ENCODE measurements around the gene ADTRP. TPM values are rescaled to one million over a fixed set of nuclear protein-coding genes. Genes with fewer than 3 reads are reported as not detected.

ADTRP gene
- total RNA-seq, 3 donors from 2014 or later, result 11.6 to 16.6 (median 15.6) TPM

- no peak for ATAC-seq
- H3K4me1 Mint-ChIP-seq (ENCODE audit: low read depth), result peaks cover 3% of the 10 kb centered on the region
- H3K9me3 Mint-ChIP-seq, result no peaks in the 10 kb centered on the region
These were observed 5.6 kb downstream of the ADTRP start for GRCh38 chr6:11773013-11773412.

GRCh38 chr6:11772109-11772825 is 6.3 kb downstream of the ADTRP start:
- Mint-ChIP-seq H3K4me1 (ENCODE audit: low read depth) (peaks cover 9% of the 10 kb centered on the region), H3K27me3 (ENCODE audit: low read depth) (no peaks in the 10 kb centered on the region), H3K4me3 (no peak overlapping the region), H3K9me3 (no peaks in the 10 kb centered on the region), H3K36me3 (ENCODE audit: insufficient read depth) (no peaks in the 10 kb centered on the region)
- ATAC-seq (peak; percentile 43 to 50), DNase-seq (no peak)

More at GRCh38 chr6:11773013-11773412, 5.6 kb downstream of the ADTRP start:
- Mint-ChIP-seq H3K4me3 (no peak overlapping the region), H3K27me3 (ENCODE audit: low read depth) (no peaks in the 10 kb centered on the region), H3K36me3 (ENCODE audit: insufficient read depth) (no peaks in the 10 kb centered on the region)
- DNase-seq, result no peak

- Mint-ChIP-seq H3K36me3 (ENCODE audit: insufficient read depth) (no peaks in the 10 kb centered on the region), H3K9me3 (no peaks in the 10 kb centered on the region), H3K4me1 (ENCODE audit: low read depth) (peaks cover 9% of the 10 kb centered on the region), H3K4me3 (no peak overlapping the region), H3K27me3 (ENCODE audit: low read depth) (no peaks in the 10 kb centered on the region)
- no peak for ATAC-seq
- no peak for DNase-seq
These were observed 7.0 kb downstream of the ADTRP start for GRCh38 chr6:11771473-11772048.

GRCh38 chr6:11770546-11771466 is 7.8 kb downstream of the ADTRP start:
- no peak for ATAC-seq
- no peak for DNase-seq
- H3K9me3 Mint-ChIP-seq, result no peaks in the 10 kb centered on the region
- no peaks in the 10 kb centered on the region for H3K36me3 Mint-ChIP-seq (ENCODE audit: insufficient read depth)
- H3K4me1 Mint-ChIP-seq (ENCODE audit: low read depth), result peaks cover 9% of the 10 kb centered on the region
- no peaks in the 10 kb centered on the region for H3K27me3 Mint-ChIP-seq (ENCODE audit: low read depth)
- H3K4me3 Mint-ChIP-seq, result no peak overlapping the region

- Mint-ChIP-seq H3K4me3 (no peak overlapping the region), H3K27me3 (ENCODE audit: low read depth) (no peaks in the 10 kb centered on the region), H3K9me3 (no peaks in the 10 kb centered on the region), H3K36me3 (ENCODE audit: insufficient read depth) (no peaks in the 10 kb centered on the region), H3K4me1 (ENCODE audit: low read depth) (peaks cover 10% of the 10 kb centered on the region)
- ATAC-seq, result no peak
- DNase-seq, result no peak
These were observed 8.6 kb downstream of the ADTRP start for GRCh38 chr6:11769811-11770545.

GRCh38 chr6:11769244-11769643 is 9.4 kb downstream of the ADTRP start:
- ATAC-seq (no peak), DNase-seq (no peak)
- Mint-ChIP-seq H3K9me3 (no peaks in the 10 kb centered on the region), H3K27me3 (ENCODE audit: low read depth) (no peaks in the 10 kb centered on the region), H3K4me3 (no peak overlapping the region), H3K36me3 (ENCODE audit: insufficient read depth) (no peaks in the 10 kb centered on the region), H3K4me1 (ENCODE audit: low read depth) (peaks cover 14% of the 10 kb centered on the region)

- ATAC-seq (no peak), DNase-seq (no peak)
- Mint-ChIP-seq H3K36me3 (ENCODE audit: insufficient read depth) (no peaks in the 10 kb centered on the region), H3K4me3 (no peak overlapping the region), H3K9me3 (no peaks in the 10 kb centered on the region), H3K4me1 (ENCODE audit: low read depth) (peaks cover 18% of the 10 kb centered on the region), H3K27me3 (ENCODE audit: low read depth) (no peaks in the 10 kb centered on the region)
These were observed 10.4 kb downstream of the ADTRP start for GRCh38 chr6:11767978-11768756.

GRCh38 chr6:11767458-11767857 is 11.1 kb downstream of the ADTRP start:
- Mint-ChIP-seq H3K27me3 (ENCODE audit: low read depth) (no peaks in the 10 kb centered on the region), H3K9me3 (no peaks in the 10 kb centered on the region), H3K4me1 (ENCODE audit: low read depth) (peaks cover 16% of the 10 kb centered on the region), H3K4me3 (no peak overlapping the region), H3K36me3 (ENCODE audit: insufficient read depth) (no peaks in the 10 kb centered on the region)
- DNase-seq (no peak), ATAC-seq (no peak)

- Mint-ChIP-seq H3K4me1 (ENCODE audit: low read depth) (peaks cover 16% of the 10 kb centered on the region), H3K9me3 (no peaks in the 10 kb centered on the region), H3K27me3 (ENCODE audit: low read depth) (no peaks in the 10 kb centered on the region)
These were observed 11.8 kb downstream of the ADTRP start for GRCh38 chr6:11766589-11767450.

GRCh38 chr6:11766043-11766442 is 12.6 kb downstream of the ADTRP start:
- no peak overlapping the region for H3K4me3 Mint-ChIP-seq
- DNase-seq (no peak), ATAC-seq (no peak)
- H3K27me3 Mint-ChIP-seq (ENCODE audit: low read depth), result no peaks in the 10 kb centered on the region
- no peaks in the 10 kb centered on the region for H3K36me3 Mint-ChIP-seq (ENCODE audit: insufficient read depth)
- no peaks in the 10 kb centered on the region for H3K9me3 Mint-ChIP-seq
- H3K4me1 Mint-ChIP-seq (ENCODE audit: low read depth), result peaks cover 16% of the 10 kb centered on the region

More at GRCh38 chr6:11766589-11767450, 11.8 kb downstream of the ADTRP start:
- Mint-ChIP-seq H3K36me3 (ENCODE audit: insufficient read depth) (no peaks in the 10 kb centered on the region), H3K4me3 (no peak overlapping the region)
- no peak for ATAC-seq
- no peak for DNase-seq

- Mint-ChIP-seq H3K4me3 (no peak overlapping the region), H3K36me3 (ENCODE audit: insufficient read depth) (no peaks in the 10 kb centered on the region), H3K9me3 (no peaks in the 10 kb centered on the region), H3K4me1 (ENCODE audit: low read depth) (peaks cover 16% of the 10 kb centered on the region), H3K27me3 (ENCODE audit: low read depth) (no peaks in the 10 kb centered on the region)
- DNase-seq (no peak), ATAC-seq (peak in 1 of 2 donors; percentile 66)
These were observed 14.4 kb downstream of the ADTRP start for GRCh38 chr6:11764250-11764604.

GRCh38 chr6:11763460-11764249 is 14.9 kb downstream of the ADTRP start:
- no peak for DNase-seq
- Mint-ChIP-seq H3K4me3 (no peak overlapping the region), H3K36me3 (ENCODE audit: insufficient read depth) (no peaks in the 10 kb centered on the region), H3K27me3 (ENCODE audit: low read depth) (no peaks in the 10 kb centered on the region), H3K9me3 (no peaks in the 10 kb centered on the region), H3K4me1 (ENCODE audit: low read depth) (peaks cover 16% of the 10 kb centered on the region)
- ATAC-seq, result no peak

Measured in activated T-cell treated with anti-CD3 and anti-CD28 coated beads, Interleukin-2, amount 50 U/mL, for 4 hours (primary cell).